NCI-H1694 treated with DMSO at 0.1 percent for 48 hours (cell line): ENCODE data around the gene POLA2.

Experiments
- DNase-seq: peaks from one replicate; lab custom pipeline; 2025; lab: John Stamatoyannopoulos, UW

Gene POLA2

DNA sequence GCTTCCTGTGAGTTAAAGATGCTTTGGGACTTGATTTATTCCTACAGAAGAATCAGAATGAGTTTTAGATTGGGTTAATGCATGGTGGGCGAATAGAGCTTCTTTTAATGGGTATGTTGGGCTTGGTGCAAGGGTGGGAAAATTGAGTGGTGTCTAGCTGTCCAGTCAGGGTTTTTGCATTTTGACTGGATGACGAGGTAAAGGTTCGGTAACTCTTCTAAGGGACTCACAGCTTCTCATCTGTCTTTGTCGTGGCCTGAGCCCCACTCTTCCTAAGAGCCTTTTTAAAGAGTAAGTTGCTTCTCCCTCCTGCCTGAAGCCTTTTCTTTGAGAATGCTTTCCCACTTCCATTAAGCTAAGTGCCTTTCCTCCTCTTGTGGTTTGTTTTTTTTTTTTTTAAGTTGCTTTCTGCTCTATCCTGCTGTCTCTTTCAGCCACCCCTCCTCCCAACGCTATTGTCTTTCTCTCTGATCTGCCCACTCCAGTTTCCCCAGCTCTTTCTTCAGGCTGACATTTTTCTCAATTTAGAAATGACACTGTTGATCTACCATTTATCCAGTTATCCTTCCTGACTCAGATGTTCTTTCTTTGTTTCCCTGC lies 73.0 kb downstream of the POLA2 start:
- DNase-seq: no peak

DNA sequence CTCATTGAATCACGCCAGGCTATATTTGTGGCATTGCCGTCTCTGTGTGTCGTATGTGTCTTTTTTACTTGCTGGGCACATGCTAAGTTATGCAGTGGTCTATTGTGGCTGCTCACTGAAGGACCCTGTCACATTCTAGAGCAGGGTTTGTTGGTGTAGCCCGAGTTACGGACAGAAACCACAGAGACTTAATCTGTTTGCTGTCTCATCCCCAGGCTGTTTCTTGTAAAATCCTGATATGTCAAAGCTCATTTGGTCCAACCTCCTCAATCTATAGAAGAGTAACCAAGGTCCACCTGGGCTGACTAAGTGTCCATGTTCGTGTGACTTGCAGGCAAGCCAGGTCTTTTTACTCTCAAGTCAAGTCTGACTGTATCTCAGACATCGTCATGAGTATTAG lies 76.9 kb downstream of the POLA2 start:
- DNase-seq: no peak

DNA sequence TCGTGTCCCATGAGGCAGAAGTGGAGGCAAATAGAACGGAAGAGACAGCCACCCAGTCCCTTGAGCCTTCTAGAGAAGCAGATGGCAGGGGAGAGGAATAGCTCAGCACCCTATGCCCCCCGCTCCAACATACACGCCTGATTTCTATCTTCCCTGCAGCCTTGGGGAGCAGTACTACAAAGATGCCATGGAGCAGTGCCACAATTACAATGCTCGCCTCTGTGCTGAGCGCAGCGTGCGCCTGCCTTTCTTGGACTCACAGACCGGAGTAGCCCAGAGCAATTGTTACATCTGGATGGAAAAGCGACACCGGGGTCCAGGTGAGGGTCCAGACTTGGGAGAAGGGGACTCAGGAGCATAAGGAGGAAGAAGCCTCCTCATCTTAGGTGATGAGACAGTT lies 78.5 kb downstream of the POLA2 start:
- DNase-seq: no peak

DNA sequence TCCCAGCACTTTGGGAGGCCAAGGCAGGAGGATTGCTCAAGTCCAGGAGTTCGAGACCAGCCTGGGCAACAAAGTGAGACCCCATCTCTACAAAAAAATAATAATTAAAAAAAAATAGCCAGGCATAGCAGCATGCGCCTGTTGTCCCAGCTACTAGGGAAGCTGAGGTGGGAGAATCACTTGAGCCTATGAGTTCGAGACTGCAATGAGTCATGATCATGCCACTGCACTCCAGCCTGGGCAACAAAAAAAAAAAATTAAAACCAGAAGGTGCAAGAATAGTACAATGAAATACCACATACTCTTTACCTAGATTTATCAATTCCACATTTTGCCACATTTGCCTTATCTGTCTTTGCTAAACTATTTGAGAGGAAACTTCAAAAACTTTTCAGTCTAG lies 80.1 kb downstream of the POLA2 start:
- DNase-seq: no peak
